SK-N-SH (cell line): ENCODE measurements around the gene HOMER3. TPM values are rescaled to one million over a fixed set of nuclear protein-coding genes. Genes with fewer than 3 reads are reported as not detected.

Experiments
- CTCF ChIA-PET: fragments of 300-600, 350-600 bp; formaldehyde crosslinking; extraction: SDS; loops from one replicate; lab custom pipeline; 2021; lab: Yijun Ruan, JAX
- POLR2A ChIA-PET: fragments of 350-600 bp; sonication (Branson Sonifier 250); formaldehyde crosslinking; extraction: SDS; loops from one replicate; lab custom pipeline; 2020; ENCODE audit warnings: antibody characterized with exemption, inconsistent platforms; lab: Yijun Ruan, JAX
- DNase-seq: peaks from one replicate; pipeline ENCODE4 v3.0.0; 2012
- H2AFZ ChIP-seq: fragments of 200-600 bp; sonication (generic); 2 replicates; pipeline ENCODE4 v1.8.1; 2016; ENCODE audit warnings: antibody characterized with exemption, mild to moderate bottlenecking, low read depth
- H3F3A ChIP-seq: fragments of 200-600 bp; sonication (generic); replicated peaks from 2 replicates; pipeline ENCODE3; 2016; ENCODE audit warnings: antibody characterized with exemption, mild to moderate bottlenecking; ENCODE audit not compliant: insufficient read depth
- H3K27ac ChIP-seq, 2 experiments: fragments of 200-500 bp in 1 of 2; fragments of 200-600 bp in 1 of 2; sonication (Bioruptor generic) in 1 of 2; sonication (generic), shearing (Covaris generic) in 1 of 2; 2 replicates each; pipeline versions ENCODE4 v1.5.1 to v1.6.1; 2014 to 2016; ENCODE audit warnings: low read depth in 2 of 2, inconsistent platforms in 1 of 2, low read length in 1 of 2, mild to moderate bottlenecking in 1 of 2, mixed read lengths in 1 of 2
- H3K27me3 ChIP-seq: fragments of 200-600 bp; sonication (generic), shearing (Covaris generic); 2 replicates; pipeline ENCODE4 v1.6.1; 2016; ENCODE audit warnings: mixed run types; ENCODE audit not compliant: insufficient read depth
- H3K36me3 ChIP-seq, 2 experiments: fragments of 200-500 bp in 1 of 2; fragments of 200-600 bp in 1 of 2; sonication (Bioruptor generic) in 1 of 2; sonication (generic) in 1 of 2; replicated peaks in 1 of 2; 2 replicates each; pipeline versions ENCODE3 to v1.5.1; 2014 to 2016; ENCODE audit warnings: low read length in 1 of 2, mild to moderate bottlenecking in 1 of 2; ENCODE audit not compliant: insufficient read depth in 2 of 2, control insufficient read depth in 1 of 2
- H3K4me1 ChIP-seq, 2 experiments: fragments of 200-500 bp in 1 of 2; fragments of 200-600 bp in 1 of 2; sonication (Bioruptor generic) in 1 of 2; sonication (generic), shearing (Covaris generic) in 1 of 2; 2 replicates each; pipeline versions ENCODE4 v1.5.1 to v1.6.1; 2014 to 2016; ENCODE audit warnings: low read depth in 1 of 2, low read length in 1 of 2, mixed run types in 1 of 2; ENCODE audit not compliant: insufficient read depth in 2 of 2, control insufficient read depth in 1 of 2
- H3K4me2 ChIP-seq: fragments of 200-600 bp; sonication (generic), shearing (Covaris generic); 2 replicates; pipeline ENCODE4 v1.6.1; 2017; ENCODE audit warnings: mixed run types
- H3K4me3 ChIP-seq, 2 experiments: fragments of 200-500 bp in 1 of 2; fragments of 200-600 bp in 1 of 2; sonication (Bioruptor generic) in 1 of 2; sonication (generic), shearing (Covaris generic) in 1 of 2; 2 replicates each; pipeline versions ENCODE4 v1.5.1 to v1.8.1; 2014 to 2016; ENCODE audit warnings: low read depth in 2 of 2, inconsistent platforms in 1 of 2, low read length in 1 of 2, mild to moderate bottlenecking in 1 of 2, mixed read lengths in 1 of 2, moderate library complexity in 1 of 2
- H3K79me2 ChIP-seq: fragments of 200-600 bp; sonication (generic); 2 replicates; pipeline ENCODE4 v1.8.1; 2017; ENCODE audit warnings: mild to moderate bottlenecking; ENCODE audit not compliant: insufficient read depth
- H3K9ac ChIP-seq: fragments of 200-600 bp; sonication (generic); 2 replicates; pipeline ENCODE4 v1.6.1; 2017; ENCODE audit warnings: mixed run types
- H3K9me2 ChIP-seq: fragments of 200-600 bp; sonication (generic); 2 replicates; pipeline ENCODE4 v1.6.1; 2017; ENCODE audit warnings: mixed run types
- H3K9me3 ChIP-seq: fragments of 200-600 bp; sonication (generic); 2 replicates; pipeline ENCODE4 v1.6.1; 2017; ENCODE audit warnings: mixed run types, mild to moderate bottlenecking, moderate library complexity
- H4K20me1 ChIP-seq: fragments of 200-600 bp; sonication (generic); 2 replicates; pipeline ENCODE4 v1.6.1; 2017; ENCODE audit warnings: mild to moderate bottlenecking, mixed run types; ENCODE audit not compliant: insufficient read depth
- CHD2 ChIP-seq: fragments of 150-350 bp; IDR thresholded peaks from 2 replicates; pipeline ENCODE4 v1.6.1; 2018; ENCODE audit warnings: low read length; ENCODE audit not compliant: partially characterized antibody
- ELF1 ChIP-seq: IDR thresholded peaks from 2 replicates; pipeline ENCODE4 v1.4.0; 2012
- FOSL2 ChIP-seq: IDR thresholded peaks from 2 replicates; pipeline ENCODE4 v1.4.0; 2012; ENCODE audit warnings: low read depth, mild to moderate bottlenecking, moderate library complexity, borderline replicate concordance
- GATA2 ChIP-seq: sonication (generic); formaldehyde crosslinking; IDR thresholded peaks from 2 replicates; pipeline ENCODE4 v1.5.0; 2020; ENCODE audit warnings: mild to moderate bottlenecking, missing genetic modification reagents
- NFIC ChIP-seq: IDR thresholded peaks from 2 replicates; pipeline ENCODE4 v1.4.0; 2012; ENCODE audit warnings: borderline replicate concordance
- RCOR1 ChIP-seq: fragments of 150-350 bp; IDR thresholded peaks from 2 replicates; pipeline ENCODE4 v1.6.1; 2017; ENCODE audit warnings: antibody characterized with exemption, low read length
- SIN3A ChIP-seq: IDR thresholded peaks from 2 replicates; pipeline ENCODE4 v1.6.1; 2012; ENCODE audit warnings: low read depth, mild to moderate bottlenecking, low read length, moderate library complexity, borderline replicate concordance
- SMC3 ChIP-seq: IDR thresholded peaks from 2 replicates; pipeline ENCODE4 v1.6.1; 2012; ENCODE audit warnings: low read depth, low read length, improper control_type of control experiment
- TCF12 ChIP-seq: IDR thresholded peaks from 2 replicates; pipeline ENCODE4 v1.4.0; 2012
- WGBS: methylation state at CpG from one replicate; pipeline ENCODE4 v1.1.6; 2017; ENCODE audit warnings: low lambda C conversion rate; 5-methylcytosine and 5-hydroxymethylcytosine counted together
- polyA plus RNA-seq, 3 experiments: library from polyadenylated mRNA; depleted of rRNA; stranded (reverse); fragments of >200 nt; gene quantifications; 2 replicates each; pipeline ENCODE4 v1.2.3, GENCODE V29; 2012
- TF ChIP-seq, protein P1 (sequence below): IDR thresholded peaks from 2 replicates; pipeline ENCODE4 v1.4.0; 2012; ENCODE audit warnings: low read depth, borderline replicate concordance
- TF ChIP-seq, protein P2 (sequence below): fragments of 200-600 bp; sonication (generic); IDR thresholded peaks from 2 replicates; pipeline ENCODE4 v1.6.1; 2017; ENCODE audit warnings: antibody characterized with exemption, mild to moderate bottlenecking, moderate library complexity
- TF ChIP-seq, protein P3 (sequence below): IDR thresholded peaks from 2 replicates; pipeline ENCODE4; 2012
- TF ChIP-seq, protein P4 (sequence below): fragments of 150-350 bp; IDR thresholded peaks from 2 replicates; pipeline ENCODE4 v1.6.1; 2016; ENCODE audit warnings: mild to moderate bottlenecking, low read depth, low read length

HOMER3 gene
- polyA plus RNA-seq, 1 of the 3 experiments (the other 2 are of a cell fraction) = 83.0 TPM

DNA sequence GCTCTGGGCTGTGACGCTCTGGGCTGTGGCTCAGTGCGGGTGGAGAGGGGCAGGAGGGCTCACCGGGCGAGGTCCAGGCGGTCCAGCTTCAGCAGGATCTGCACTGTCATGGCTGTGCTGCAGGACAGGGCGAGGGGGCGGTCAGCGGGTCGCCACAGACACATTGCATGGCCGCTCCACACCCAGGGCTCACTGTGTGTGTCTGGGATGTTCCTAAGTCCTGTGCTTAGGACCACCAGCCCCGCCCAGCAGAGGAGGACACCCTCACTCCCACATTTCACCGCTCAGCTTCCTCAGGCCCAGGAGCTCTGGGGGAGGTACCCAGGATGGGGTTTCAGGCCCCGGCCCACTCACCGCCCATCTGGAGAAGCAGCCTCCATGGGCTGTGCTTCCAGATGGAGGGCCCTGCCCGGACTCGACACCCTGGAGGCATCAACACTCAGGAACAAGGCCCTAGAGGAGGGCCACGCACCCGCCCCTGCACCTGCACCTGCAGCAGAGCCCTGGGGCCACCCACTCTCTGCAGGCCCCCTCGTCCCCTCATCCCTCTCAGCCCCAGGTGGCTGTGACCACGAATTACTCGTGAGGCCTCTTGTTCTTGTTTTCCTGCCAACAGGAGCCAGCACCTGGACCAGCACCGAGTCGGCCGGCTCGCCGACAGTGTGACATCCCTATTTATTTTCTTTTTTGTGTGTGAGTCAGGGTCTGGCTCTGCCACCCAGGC lies 35.3 kb downstream of the HOMER3 start:
- no peaks in the 10 kb centered on the region for H3K9me2 ChIP-seq
- ChIA-PET CTCF (interaction anchor here (1.4 kb wide), 1 partner anchor 11 kb away, joined by 5 read pairs; no protein-coding TSS in a partner anchor), POLR2A (interaction anchor here (1.4 kb wide), 1 partner anchor 14 kb away, joined by 3 read pairs; the partner anchor contains the start of genes COPE and DDX49)
- H3K4me3 ChIP-seq = no peak overlapping the region
- TF ChIP-seq, protein P1, sequence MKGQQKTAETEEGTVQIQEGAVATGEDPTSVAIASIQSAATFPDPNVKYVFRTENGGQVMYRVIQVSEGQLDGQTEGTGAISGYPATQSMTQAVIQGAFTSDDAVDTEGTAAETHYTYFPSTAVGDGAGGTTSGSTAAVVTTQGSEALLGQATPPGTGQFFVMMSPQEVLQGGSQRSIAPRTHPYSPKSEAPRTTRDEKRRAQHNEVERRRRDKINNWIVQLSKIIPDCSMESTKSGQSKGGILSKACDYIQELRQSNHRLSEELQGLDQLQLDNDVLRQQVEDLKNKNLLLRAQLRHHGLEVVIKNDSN = no peak
- TF ChIP-seq, protein P2, sequence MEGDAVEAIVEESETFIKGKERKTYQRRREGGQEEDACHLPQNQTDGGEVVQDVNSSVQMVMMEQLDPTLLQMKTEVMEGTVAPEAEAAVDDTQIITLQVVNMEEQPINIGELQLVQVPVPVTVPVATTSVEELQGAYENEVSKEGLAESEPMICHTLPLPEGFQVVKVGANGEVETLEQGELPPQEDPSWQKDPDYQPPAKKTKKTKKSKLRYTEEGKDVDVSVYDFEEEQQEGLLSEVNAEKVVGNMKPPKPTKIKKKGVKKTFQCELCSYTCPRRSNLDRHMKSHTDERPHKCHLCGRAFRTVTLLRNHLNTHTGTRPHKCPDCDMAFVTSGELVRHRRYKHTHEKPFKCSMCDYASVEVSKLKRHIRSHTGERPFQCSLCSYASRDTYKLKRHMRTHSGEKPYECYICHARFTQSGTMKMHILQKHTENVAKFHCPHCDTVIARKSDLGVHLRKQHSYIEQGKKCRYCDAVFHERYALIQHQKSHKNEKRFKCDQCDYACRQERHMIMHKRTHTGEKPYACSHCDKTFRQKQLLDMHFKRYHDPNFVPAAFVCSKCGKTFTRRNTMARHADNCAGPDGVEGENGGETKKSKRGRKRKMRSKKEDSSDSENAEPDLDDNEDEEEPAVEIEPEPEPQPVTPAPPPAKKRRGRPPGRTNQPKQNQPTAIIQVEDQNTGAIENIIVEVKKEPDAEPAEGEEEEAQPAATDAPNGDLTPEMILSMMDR = no peak
- no peak for TF ChIP-seq ELF1
- TF ChIP-seq SMC3 = no peak
- TF ChIP-seq, protein P3, sequence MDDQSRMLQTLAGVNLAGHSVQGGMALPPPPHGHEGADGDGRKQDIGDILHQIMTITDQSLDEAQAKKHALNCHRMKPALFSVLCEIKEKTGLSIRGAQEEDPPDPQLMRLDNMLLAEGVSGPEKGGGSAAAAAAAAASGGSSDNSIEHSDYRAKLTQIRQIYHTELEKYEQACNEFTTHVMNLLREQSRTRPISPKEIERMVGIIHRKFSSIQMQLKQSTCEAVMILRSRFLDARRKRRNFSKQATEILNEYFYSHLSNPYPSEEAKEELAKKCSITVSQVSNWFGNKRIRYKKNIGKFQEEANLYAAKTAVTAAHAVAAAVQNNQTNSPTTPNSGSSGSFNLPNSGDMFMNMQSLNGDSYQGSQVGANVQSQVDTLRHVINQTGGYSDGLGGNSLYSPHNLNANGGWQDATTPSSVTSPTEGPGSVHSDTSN = no peak
- TF ChIP-seq GATA2 (CRISPR knock-in tag) = no peak
- no peak for TF ChIP-seq CHD2
- TF ChIP-seq, protein P4, sequence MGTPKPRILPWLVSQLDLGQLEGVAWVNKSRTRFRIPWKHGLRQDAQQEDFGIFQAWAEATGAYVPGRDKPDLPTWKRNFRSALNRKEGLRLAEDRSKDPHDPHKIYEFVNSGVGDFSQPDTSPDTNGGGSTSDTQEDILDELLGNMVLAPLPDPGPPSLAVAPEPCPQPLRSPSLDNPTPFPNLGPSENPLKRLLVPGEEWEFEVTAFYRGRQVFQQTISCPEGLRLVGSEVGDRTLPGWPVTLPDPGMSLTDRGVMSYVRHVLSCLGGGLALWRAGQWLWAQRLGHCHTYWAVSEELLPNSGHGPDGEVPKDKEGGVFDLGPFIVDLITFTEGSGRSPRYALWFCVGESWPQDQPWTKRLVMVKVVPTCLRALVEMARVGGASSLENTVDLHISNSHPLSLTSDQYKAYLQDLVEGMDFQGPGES = no peak
- no peak for TF ChIP-seq NFIC
- no peak for TF ChIP-seq TCF12
- no peak for TF ChIP-seq FOSL2
- no peak for TF ChIP-seq SIN3A
- no peak for TF ChIP-seq RCOR1
- H3K4me2 ChIP-seq = no peak overlapping the region
- no peak overlapping the region for H3K27ac ChIP-seq
- WGBS = 94% methylated on average over 10 of the region's 26 CpGs
- DNase-seq = no peak
- no peaks in the 10 kb centered on the region for H3F3A ChIP-seq
- no peaks in the 10 kb centered on the region for H3K4me1 ChIP-seq
- no peaks in the 10 kb centered on the region for H3K27me3 ChIP-seq
- no peak overlapping the region for H3K9ac ChIP-seq
- H3K79me2 ChIP-seq = no peaks in the 10 kb centered on the region
- H3K36me3 ChIP-seq = peaks cover 10 to 56% of the 10 kb centered on the region in 2 experiments
- H4K20me1 ChIP-seq = 0 out of 2 replicates have a peak, but pooled peaks cover under 1% of the 10 kb centered on the region
- H2AFZ ChIP-seq = no peak overlapping the region
- no peaks in the 10 kb centered on the region for H3K9me3 ChIP-seq
